Measurements from ENCODE around the gene RPL29.

DNA sequence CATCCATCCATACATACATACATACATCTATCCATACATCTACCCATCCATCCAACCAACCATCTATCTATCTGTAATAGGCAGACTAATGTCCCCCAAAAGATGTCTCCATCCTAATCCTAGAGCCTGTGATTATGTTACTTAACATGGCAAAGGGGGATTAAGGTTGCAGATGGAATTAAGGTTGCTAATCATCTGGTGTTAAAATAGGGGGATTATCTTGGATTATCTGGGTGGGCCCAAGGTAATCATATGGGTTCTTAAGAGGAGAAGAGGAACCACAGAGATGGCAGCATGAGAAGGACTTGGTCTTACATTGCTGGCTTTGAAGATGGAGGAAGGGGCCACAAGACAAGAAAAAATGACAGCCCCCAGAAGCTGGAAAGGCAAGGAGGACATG is 14.7 kb upstream of the RPL29 start:
- TF ChIP-seq, protein P1, sequence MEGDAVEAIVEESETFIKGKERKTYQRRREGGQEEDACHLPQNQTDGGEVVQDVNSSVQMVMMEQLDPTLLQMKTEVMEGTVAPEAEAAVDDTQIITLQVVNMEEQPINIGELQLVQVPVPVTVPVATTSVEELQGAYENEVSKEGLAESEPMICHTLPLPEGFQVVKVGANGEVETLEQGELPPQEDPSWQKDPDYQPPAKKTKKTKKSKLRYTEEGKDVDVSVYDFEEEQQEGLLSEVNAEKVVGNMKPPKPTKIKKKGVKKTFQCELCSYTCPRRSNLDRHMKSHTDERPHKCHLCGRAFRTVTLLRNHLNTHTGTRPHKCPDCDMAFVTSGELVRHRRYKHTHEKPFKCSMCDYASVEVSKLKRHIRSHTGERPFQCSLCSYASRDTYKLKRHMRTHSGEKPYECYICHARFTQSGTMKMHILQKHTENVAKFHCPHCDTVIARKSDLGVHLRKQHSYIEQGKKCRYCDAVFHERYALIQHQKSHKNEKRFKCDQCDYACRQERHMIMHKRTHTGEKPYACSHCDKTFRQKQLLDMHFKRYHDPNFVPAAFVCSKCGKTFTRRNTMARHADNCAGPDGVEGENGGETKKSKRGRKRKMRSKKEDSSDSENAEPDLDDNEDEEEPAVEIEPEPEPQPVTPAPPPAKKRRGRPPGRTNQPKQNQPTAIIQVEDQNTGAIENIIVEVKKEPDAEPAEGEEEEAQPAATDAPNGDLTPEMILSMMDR (conservative IDR thresholded peaks at IDR 0.05; ENCODE audit: low read depth, low read length) = no peak
- no peak for TF ChIP-seq RFX5 (IDR thresholded peaks at IDR 0.05; ENCODE audit: low read depth, low read length)
- TF ChIP-seq RAD21 (IDR thresholded peaks at IDR 0.05; ENCODE audit: low read length) = no peak
- TF ChIP-seq MAFK (IDR thresholded peaks at IDR 0.05; ENCODE audit: low read depth, low read length) = no peak
- no peak for TF ChIP-seq POLR2A (IDR thresholded peaks at IDR 0.05; ENCODE audit: low read depth, low read length)
- no peak for TF ChIP-seq MXI1 (IDR thresholded peaks at IDR 0.05; ENCODE audit: borderline replicate concordance, low read depth, low read length)
- no peak for TF ChIP-seq ELK1 (IDR thresholded peaks at IDR 0.05; ENCODE audit: borderline replicate concordance, low read depth, low read length)

Measured in IMR-90 (cell line).